GM18873 (cell line): Measurements from ENCODE around the gene LRATD1.
"Not testable (repeated sequence)": the region's sequence is repeated elsewhere in the genome, so short reads cannot be mapped to it uniquely, and the experiment has no call there.

Experiments
- ATAC-seq: cut with Tn5 transposase; IDR thresholded peaks from one replicate; pipeline ENCODE4 v1.9.1; 2021; ENCODE audit warnings: mild to moderate bottlenecking, moderate library complexity, moderate number of reproducible peaks; ENCODE audit not compliant: unreplicated experiment, low FRiP score

The LRATD1 gene

GRCh38 chr2:14632133-14632936 is at the start of gene LRATD1:
LRATD1 (plus strand) TSS chr2:14632717; CDS start chr2:14633980, 1,263 bp downstream.
- no peak for ATAC-seq

- no peak for ATAC-seq
These were observed 49.5 kb upstream of the LRATD1 start for GRCh38 chr2:14583059-14583458.

GRCh38 chr2:14583802-14584201 is 48.7 kb upstream of the LRATD1 start:
- ATAC-seq: no peak

GRCh38 chr2:14587119-14587518 is 45.4 kb upstream of the LRATD1 start:
- no peak for ATAC-seq

- ATAC-seq: no peak
These were observed 31.3 kb upstream of the LRATD1 start for GRCh38 chr2:14601156-14601770.

GRCh38 chr2:14602309-14602708 is 30.2 kb upstream of the LRATD1 start:
- ATAC-seq: no peak

- no peak for ATAC-seq
These were observed 28.8 kb upstream of the LRATD1 start for GRCh38 chr2:14603676-14604075.

GRCh38 chr2:14608245-14608644 is 24.3 kb upstream of the LRATD1 start:
- ATAC-seq: no peak

GRCh38 chr2:14614017-14614416 is 18.5 kb upstream of the LRATD1 start:
- ATAC-seq: no peak

- no peak for ATAC-seq
These were observed 17.4 kb upstream of the LRATD1 start for GRCh38 chr2:14615121-14615520.

- ATAC-seq: no peak
These were observed 16.8 kb upstream of the LRATD1 start for GRCh38 chr2:14615760-14616159.

- ATAC-seq: no peak
These were observed 16.2 kb upstream of the LRATD1 start for GRCh38 chr2:14616342-14616741.

GRCh38 chr2:14616950-14617349 is 15.6 kb upstream of the LRATD1 start:
- ATAC-seq: no peak

GRCh38 chr2:14619441-14619840 is 13.1 kb upstream of the LRATD1 start:
- no peak for ATAC-seq

GRCh38 chr2:14621114-14621513 is 11.4 kb upstream of the LRATD1 start:
- no peak for ATAC-seq

- no peak for ATAC-seq
These were observed 10.5 kb upstream of the LRATD1 start for GRCh38 chr2:14621906-14622549.

- not testable (repeated sequence) for ATAC-seq
These were observed 10.0 kb upstream of the LRATD1 start for GRCh38 chr2:14622550-14622939.

GRCh38 chr2:14623237-14623636 is 9.3 kb upstream of the LRATD1 start:
- ATAC-seq: no peak

- no peak for ATAC-seq
These were observed 5.6 kb upstream of the LRATD1 start for GRCh38 chr2:14626873-14627272.

- no peak for ATAC-seq
These were observed 3.6 kb upstream of the LRATD1 start for GRCh38 chr2:14628901-14629300.

- ATAC-seq: no peak
These were observed 994 bp upstream of the LRATD1 start for GRCh38 chr2:14631406-14632040.
